GM12878 (cell line): ENCODE results near the gene TMEM229B. TPM values are rescaled to one million over a fixed set of nuclear protein-coding genes. Genes with fewer than 3 reads are reported as not detected.

ENCODE experiments used
- ATAC-seq: fragments of 200-7000 bp; cut with Tn5 transposase; 3 replicates; pipeline ENCODE4 v1.9.1; 2020; ENCODE audit warnings: mild to moderate bottlenecking, moderate library complexity
- BruUV-seq: library from RNA; stranded (reverse); fragments of 400-500 nt; replicated peaks from 2 replicates; lab custom pipeline; 2021; lab: Mats Ljungman, UMichigan
- CTCF ChIA-PET: fragments of 300-600 bp; sonication (Branson Sonifier 250); formaldehyde crosslinking; extraction: SDS; loops from one replicate; lab custom pipeline; 2021; ENCODE audit warnings: inconsistent platforms; lab: Yijun Ruan, JAX
- POLR2A ChIA-PET: fragments of 350-600 bp; formaldehyde crosslinking; extraction: SDS; loops from one replicate; lab custom pipeline; 2021; ENCODE audit warnings: inconsistent platforms; lab: Charles Lee
- RAD21 ChIA-PET: fragments of 300-600 bp; sonication (Branson Sonifier 250); formaldehyde crosslinking; loops from one replicate; lab custom pipeline; 2023; ENCODE audit warnings: antibody characterized with exemption; ENCODE audit not compliant: unreplicated experiment; lab: Charles Lee
- SMC1A ChIA-PET: fragments of 300-600 bp; sonication (Branson Sonifier 250); formaldehyde crosslinking; loops from one replicate; lab custom pipeline; 2023; ENCODE audit not compliant: unreplicated experiment, uncharacterized antibody; lab: Charles Lee
- DNase-seq: peaks from one replicate; pipeline ENCODE4 v3.0.0-alpha.2; 2011; ENCODE audit warnings: low read depth, low spot score
- FAIRE-seq: peaks from 3 replicates; lab custom pipeline; 2011; peaks lifted over from hg19 to GRCh38; lab: Jason Lieb, UNC
- H2AFZ ChIP-seq: 2 replicates; pipeline ENCODE4 v1.6.0; 2011; ENCODE audit warnings: low read depth, low read length, control low read depth; ENCODE audit not compliant: control insufficient read depth
- H3K27ac ChIP-seq: 2 replicates; pipeline ENCODE4 v1.5.1; 2011; ENCODE audit warnings: control low read depth; ENCODE audit not compliant: control insufficient read depth, insufficient read depth
- H3K27me3 ChIP-seq, 2 experiments: replicated peaks in 1 of 2; 2 replicates each; pipeline versions ENCODE4 v1.6.0 to v1.6.1; 2011; ENCODE audit warnings: low read length in 1 of 2; ENCODE audit not compliant: control insufficient read depth in 2 of 2, insufficient read depth in 2 of 2
- H3K36me3 ChIP-seq, 2 experiments: 2 replicates each; pipeline ENCODE4 v1.5.1; 2011; ENCODE audit warnings: low read length in 1 of 2; ENCODE audit not compliant: control insufficient read depth in 2 of 2, insufficient read depth in 2 of 2
- H3K4me1 ChIP-seq: 2 replicates; pipeline ENCODE4 v1.6.1; 2011; ENCODE audit warnings: mild to moderate bottlenecking, low read length, moderate library complexity, mixed read lengths; ENCODE audit not compliant: control insufficient read depth, insufficient read depth
- H3K4me2 ChIP-seq: 2 replicates; pipeline ENCODE4 v1.6.0; 2011; ENCODE audit warnings: control low read depth; ENCODE audit not compliant: control insufficient read depth, insufficient read depth
- H3K4me3 ChIP-seq: fragments of 200-600 bp; sonication (generic); 2 replicates; pipeline ENCODE4 v1.5.1; 2016
- H3K79me2 ChIP-seq: 2 replicates; pipeline ENCODE4 v1.6.0; 2011; ENCODE audit warnings: low read length; ENCODE audit not compliant: control insufficient read depth, insufficient read depth
- H3K9ac ChIP-seq: 2 replicates; pipeline ENCODE4 v1.8.0; 2011; ENCODE audit warnings: low read length, control low read depth, mixed read lengths; ENCODE audit not compliant: control insufficient read depth, insufficient read depth
- H3K9me3 ChIP-seq: replicated peaks from 3 replicates; pipeline ENCODE4 v1.5.1; 2011; ENCODE audit warnings: mild to moderate bottlenecking, low read length; ENCODE audit not compliant: control insufficient read depth, insufficient read depth
- H4K20me1 ChIP-seq: 2 replicates; pipeline ENCODE4 v1.6.0; 2011; ENCODE audit not compliant: control insufficient read depth, insufficient read depth
- ESRRA ChIP-seq: IDR thresholded peaks from 2 replicates; pipeline ENCODE4 v1.6.1; 2012; ENCODE audit warnings: mild to moderate bottlenecking, low read length, improper control_type of control experiment
- HDGF ChIP-seq: fragments of 450-650 bp; IDR thresholded peaks from 2 replicates; pipeline ENCODE4 v1.6.1; 2016; ENCODE audit warnings: antibody characterized with exemption
- IKZF1 ChIP-seq: fragments of 450-650 bp; conservative IDR thresholded peaks from 2 replicates; pipeline ENCODE4 v1.6.1; 2017; ENCODE audit warnings: antibody characterized with exemption, mild to moderate bottlenecking
- ZNF384 ChIP-seq: IDR thresholded peaks from 2 replicates; pipeline ENCODE4 v1.6.1; 2012; ENCODE audit warnings: low read depth, mild to moderate bottlenecking, low read length, improper control_type of control experiment, borderline replicate concordance
- WGBS: methylation state at CpG from one replicate; pipeline ENCODE4 v1.1.6; 2016; ENCODE audit warnings: low lambda C conversion rate; ENCODE audit not compliant: insufficient replicate concordance, insufficient coverage; ENCODE audit errors: missing lambda C conversion rate; 5-methylcytosine and 5-hydroxymethylcytosine counted together
- in situ Hi-C: fragments of 300-500 bp; cut with MboI; formaldehyde crosslinking; loops from 9 replicates; pipeline ENCODE4 v1.14.3; 2018; ENCODE audit warnings: mixed read lengths
- intact Hi-C: fragments of 100-400 bp; cut with micrococcal nuclease; formaldehyde crosslinking; loops from one replicate; pipeline ENCODE4 v1.14.2; 2022; ENCODE audit not compliant: unreplicated experiment
- polyA plus RNA-seq, 11 experiments: library from polyadenylated mRNA; depleted of rRNA in 4 of 11; unstranded in 6 of 11; stranded (reverse) in 5 of 11; fragments of >200 nt; fragmentation: Nextera tagmentation in 4 of 11; fragmentation: Illumina TruSeq in 1 of 11; extraction: Ambion mirVana in 4 of 11; extraction: Trizol in 1 of 11; gene quantifications; 1 replicate in 1 of 11; 2 replicates in 10 of 11; pipeline versions ENCODE4 v1.2.1 to v1.2.3, GENCODE V29; 2011 to 2016; ENCODE audit warnings: inconsistent platforms in 2 of 11, missing spikeins in 2 of 11, low read depth in 1 of 11
- total RNA-seq, 4 experiments: library from RNA; depleted of rRNA in 3 of 4; stranded (reverse); fragments of >200 nt in 3 of 4; fragmentation: Illumina TruSeq in 1 of 4; extraction: Trizol in 1 of 4; gene quantifications; 2 replicates each; pipeline versions ENCODE4 v1.2.1 to v1.2.3, GENCODE V29; 2013 to 2021
- TF ChIP-seq, protein P1 (sequence below): fragments of 150-350 bp; IDR thresholded peaks from 2 replicates; pipeline ENCODE4 v1.6.1; 2016; ENCODE audit warnings: low read depth, low read length

Gene TMEM229B
- total and polyA plus RNA-seq, 10 of the 15 experiments (the other 5 are each of a cell fraction or from before 2014, with no cell fraction given), result 0.24 to 5.3 (median 1.7) TPM

GRCh38 chr14:67461996-67462395, 26.5 kb downstream of the TMEM229B start:
- WGBS, result 0% methylated on average over 1 of the region's 1 CpG
- RAD21 ChIA-PET, result no interaction called here
- FAIRE-seq, result no peak
- Histone ChIP-seq H3K4me2 (no peak overlapping the region), H3K27ac (no peak overlapping the region), H2AFZ (no peak overlapping the region), H3K9me3 (no peaks in the 10 kb centered on the region), H3K79me2 (no peaks in the 10 kb centered on the region), H4K20me1 (no peaks in the 10 kb centered on the region), H3K4me3 (no peak overlapping the region), H3K36me3 (no peaks in the 10 kb centered on the region), H3K4me1 (no peaks in the 10 kb centered on the region), H3K27me3 (no peaks in the 10 kb centered on the region), H3K9ac (no peak overlapping the region)
- in situ Hi-C loops, result no loop called here
- no peak for DNase-seq
- ATAC-seq, result no peak
- intact Hi-C loops, result no loop called here
- BruUV-seq, result no TSS peak
- POLR2A ChIA-PET, result interaction anchor here (0.6 kb wide), 1 partner anchor 10 kb away, joined by 3 read pairs; no protein-coding TSS in a partner anchor
- CTCF ChIA-PET, result interaction anchor here (1.3 to 1.6 kb wide), 2 partner anchors 34 to 109 kb away, joined by 3 to 7 read pairs; no protein-coding TSS in a partner anchor
- SMC1A ChIA-PET, result interaction anchor here (0.6 to 0.8 kb wide), 2 partner anchors 51 to 1127 kb away, joined by 3 read pairs; no protein-coding TSS in a partner anchor
- no peak for TF ChIP-seq IKZF1
- TF ChIP-seq ZNF384, result no peak
- no peak for TF ChIP-seq HDGF
- no peak for TF ChIP-seq ESRRA
- TF ChIP-seq, protein P1, sequence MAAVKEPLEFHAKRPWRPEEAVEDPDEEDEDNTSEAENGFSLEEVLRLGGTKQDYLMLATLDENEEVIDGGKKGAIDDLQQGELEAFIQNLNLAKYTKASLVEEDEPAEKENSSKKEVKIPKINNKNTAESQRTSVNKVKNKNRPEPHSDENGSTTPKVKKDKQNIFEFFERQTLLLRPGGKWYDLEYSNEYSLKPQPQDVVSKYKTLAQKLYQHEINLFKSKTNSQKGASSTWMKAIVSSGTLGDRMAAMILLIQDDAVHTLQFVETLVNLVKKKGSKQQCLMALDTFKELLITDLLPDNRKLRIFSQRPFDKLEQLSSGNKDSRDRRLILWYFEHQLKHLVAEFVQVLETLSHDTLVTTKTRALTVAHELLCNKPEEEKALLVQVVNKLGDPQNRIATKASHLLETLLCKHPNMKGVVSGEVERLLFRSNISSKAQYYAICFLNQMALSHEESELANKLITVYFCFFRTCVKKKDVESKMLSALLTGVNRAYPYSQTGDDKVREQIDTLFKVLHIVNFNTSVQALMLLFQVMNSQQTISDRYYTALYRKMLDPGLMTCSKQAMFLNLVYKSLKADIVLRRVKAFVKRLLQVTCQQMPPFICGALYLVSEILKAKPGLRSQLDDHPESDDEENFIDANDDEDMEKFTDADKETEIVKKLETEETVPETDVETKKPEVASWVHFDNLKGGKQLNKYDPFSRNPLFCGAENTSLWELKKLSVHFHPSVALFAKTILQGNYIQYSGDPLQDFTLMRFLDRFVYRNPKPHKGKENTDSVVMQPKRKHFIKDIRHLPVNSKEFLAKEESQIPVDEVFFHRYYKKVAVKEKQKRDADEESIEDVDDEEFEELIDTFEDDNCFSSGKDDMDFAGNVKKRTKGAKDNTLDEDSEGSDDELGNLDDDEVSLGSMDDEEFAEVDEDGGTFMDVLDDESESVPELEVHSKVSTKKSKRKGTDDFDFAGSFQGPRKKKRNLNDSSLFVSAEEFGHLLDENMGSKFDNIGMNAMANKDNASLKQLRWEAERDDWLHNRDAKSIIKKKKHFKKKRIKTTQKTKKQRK, result no peak
- TF ChIP-seq, all 136 proteins: peak for 0
